ENCODE measurements around the gene KANK4. TPM values are rescaled to one million over a fixed set of nuclear protein-coding genes. Genes with fewer than 3 reads are reported as not detected.

The KANK4 gene
- total and polyA plus RNA-seq, 2 of the 4 experiments (the other 2 are of a cell fraction) = not detected

DNA sequence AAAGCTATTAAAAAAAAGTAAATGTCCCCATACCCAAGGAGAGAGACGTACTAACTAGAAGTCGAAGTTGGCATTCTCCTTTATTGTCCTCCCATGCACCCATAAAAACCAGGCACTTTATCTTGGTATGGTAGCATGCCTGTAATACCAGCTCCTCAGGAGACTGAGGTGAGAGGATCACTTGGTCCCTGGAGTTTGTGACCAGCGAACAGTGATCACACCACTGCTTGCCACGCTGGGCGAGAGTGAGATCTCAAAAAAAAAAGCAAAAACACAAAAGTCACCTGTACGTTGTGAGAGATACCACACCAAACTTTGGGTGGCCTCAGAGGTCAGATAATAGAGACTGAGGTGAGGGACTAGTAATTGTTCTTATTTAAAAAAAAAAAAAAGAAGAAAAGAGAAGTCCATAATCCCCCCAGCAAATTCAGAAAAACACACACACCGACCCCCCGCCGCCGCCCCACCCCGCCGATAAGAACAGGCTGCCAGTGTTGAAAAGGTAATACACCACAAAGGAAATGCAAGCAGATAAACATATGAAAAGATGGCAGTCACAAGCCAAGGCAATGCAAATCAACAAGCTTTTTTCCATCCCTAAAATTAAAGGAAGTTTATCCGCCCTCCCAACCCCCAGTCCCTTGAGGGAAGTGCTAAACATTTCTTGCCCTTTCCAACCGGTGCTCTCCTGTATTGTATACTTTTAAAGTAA, 121.0 kb downstream of the KANK4 start:
- intact Hi-C loops (cut with micrococcal nuclease) = no loop called here
- H2BK120ac ChIP-seq (ENCODE audit: low read depth, low read length) = no peak overlapping the region
- no peaks in the 10 kb centered on the region for H3K79me1 ChIP-seq (ENCODE audit: low read depth in 1 of 2, low read length in 2 of 2)
- no peak overlapping the region for H3K23ac ChIP-seq (ENCODE audit: low read depth, low read length)
- no peaks in the 10 kb centered on the region; the same call in 1 of the 2 replicates for H3K27me3 ChIP-seq (ENCODE audit: control insufficient read depth, insufficient read depth, low read length)
- H3K9me3 ChIP-seq (ENCODE audit: control insufficient read depth, insufficient read depth, low read length) = peaks cover 3% of the 10 kb centered on the region
- H3K9ac ChIP-seq (ENCODE audit: low read depth, low read length) = no peak overlapping the region
- no peak overlapping the region for H2BK15ac ChIP-seq (ENCODE audit: low read depth, low read length)
- no peak overlapping the region for H4K5ac ChIP-seq (ENCODE audit: low read depth, low read length)
- no peak overlapping the region for H3K4me2 ChIP-seq (ENCODE audit: low read depth, low read length)
- no peak overlapping the region for H3K18ac ChIP-seq (ENCODE audit: low read depth, low read length)
- H2AK9ac ChIP-seq (replicated peaks; ENCODE audit: low read depth, low read length, poor library complexity) = no peak overlapping the region
- H3K4me1 ChIP-seq (ENCODE audit: control insufficient read depth, insufficient read depth, low read length) = no peaks in the 10 kb centered on the region
- H3K56ac ChIP-seq (ENCODE audit: extremely low read depth, insufficient read depth, low read length) = no peak overlapping the region
- in situ Hi-C loops (cut with MboI; ENCODE audit: low sequenced_read_pairs) = loop anchor here (25.0 kb wide), 1 partner anchor 539 kb away; no protein-coding TSS in a partner anchor
- no peak for ATAC-seq (ENCODE audit: low read depth)
- no peaks in the 10 kb centered on the region for H3K9me1 ChIP-seq (ENCODE audit: insufficient read depth, low read length)
- no peak overlapping the region for H2AFZ ChIP-seq (replicated peaks; ENCODE audit: low read length, poor library complexity)
- whole genome bisulfite sequencing, 2 experiments (ENCODE audit: extremely low coverage in 2 of 2, insufficient read length in 1 of 2) = no CpG with 5 or more reads among the region's 14 CpGs
- H4K8ac ChIP-seq (ENCODE audit: low read depth in 2 of 2, low read length in 2 of 2) = no peak overlapping the region
- DNase-seq = no peak
- dilution Hi-C loops (cut with HindIII; ENCODE audit: low sequenced_read_pairs, unreplicated experiment) = no loop called here
- no peaks in the 10 kb centered on the region for H3K36me3 ChIP-seq (ENCODE audit: control insufficient read depth, insufficient read depth, low read length)
- no peak overlapping the region for H2BK5ac ChIP-seq (ENCODE audit: low read depth, low read length, poor library complexity, severe bottlenecking)
- no peak overlapping the region for H2AK5ac ChIP-seq (ENCODE audit: low read depth, low read length)
- CTCF ChIA-PET = interaction anchor here (0.5 kb wide), 1 partner anchor 54 kb away, joined by 3 read pairs; no protein-coding TSS in a partner anchor
- no peak overlapping the region for H3K27ac ChIP-seq (ENCODE audit: insufficient read depth, low read length)
- TF ChIP-seq MXI1 (IDR thresholded peaks at IDR 0.05; ENCODE audit: borderline replicate concordance, low read depth, low read length) = no peak
- no peak for TF ChIP-seq RAD21 (IDR thresholded peaks at IDR 0.05; ENCODE audit: low read length)
- TF ChIP-seq, protein P1, sequence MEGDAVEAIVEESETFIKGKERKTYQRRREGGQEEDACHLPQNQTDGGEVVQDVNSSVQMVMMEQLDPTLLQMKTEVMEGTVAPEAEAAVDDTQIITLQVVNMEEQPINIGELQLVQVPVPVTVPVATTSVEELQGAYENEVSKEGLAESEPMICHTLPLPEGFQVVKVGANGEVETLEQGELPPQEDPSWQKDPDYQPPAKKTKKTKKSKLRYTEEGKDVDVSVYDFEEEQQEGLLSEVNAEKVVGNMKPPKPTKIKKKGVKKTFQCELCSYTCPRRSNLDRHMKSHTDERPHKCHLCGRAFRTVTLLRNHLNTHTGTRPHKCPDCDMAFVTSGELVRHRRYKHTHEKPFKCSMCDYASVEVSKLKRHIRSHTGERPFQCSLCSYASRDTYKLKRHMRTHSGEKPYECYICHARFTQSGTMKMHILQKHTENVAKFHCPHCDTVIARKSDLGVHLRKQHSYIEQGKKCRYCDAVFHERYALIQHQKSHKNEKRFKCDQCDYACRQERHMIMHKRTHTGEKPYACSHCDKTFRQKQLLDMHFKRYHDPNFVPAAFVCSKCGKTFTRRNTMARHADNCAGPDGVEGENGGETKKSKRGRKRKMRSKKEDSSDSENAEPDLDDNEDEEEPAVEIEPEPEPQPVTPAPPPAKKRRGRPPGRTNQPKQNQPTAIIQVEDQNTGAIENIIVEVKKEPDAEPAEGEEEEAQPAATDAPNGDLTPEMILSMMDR (conservative IDR thresholded peaks at IDR 0.05; ENCODE audit: low read depth, low read length) = no peak
- TF ChIP-seq BHLHE40 (IDR thresholded peaks at IDR 0.05; ENCODE audit: low read depth, low read length) = no peak
- no peak for TF ChIP-seq NFE2L2 (IDR thresholded peaks at IDR 0.05; ENCODE audit: low read depth, low read length)
- no peak for TF ChIP-seq FOS (IDR thresholded peaks at IDR 0.05; ENCODE audit: low read depth, low read length)
- TF ChIP-seq, protein P2, sequence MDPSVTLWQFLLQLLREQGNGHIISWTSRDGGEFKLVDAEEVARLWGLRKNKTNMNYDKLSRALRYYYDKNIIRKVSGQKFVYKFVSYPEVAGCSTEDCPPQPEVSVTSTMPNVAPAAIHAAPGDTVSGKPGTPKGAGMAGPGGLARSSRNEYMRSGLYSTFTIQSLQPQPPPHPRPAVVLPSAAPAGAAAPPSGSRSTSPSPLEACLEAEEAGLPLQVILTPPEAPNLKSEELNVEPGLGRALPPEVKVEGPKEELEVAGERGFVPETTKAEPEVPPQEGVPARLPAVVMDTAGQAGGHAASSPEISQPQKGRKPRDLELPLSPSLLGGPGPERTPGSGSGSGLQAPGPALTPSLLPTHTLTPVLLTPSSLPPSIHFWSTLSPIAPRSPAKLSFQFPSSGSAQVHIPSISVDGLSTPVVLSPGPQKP (IDR thresholded peaks at IDR 0.05; ENCODE audit: borderline replicate concordance, low read depth, low read length) = no peak
- no peak overlapping the region for H3K4ac ChIP-seq (ENCODE audit: low read depth, low read length)
- no peaks in the 10 kb centered on the region for H4K20me1 ChIP-seq (ENCODE audit: insufficient read depth, low read length)
- H3K4me3 ChIP-seq (ENCODE audit: insufficient read depth, low read depth, low read length) = no peak overlapping the region
- no peak overlapping the region for H4K91ac ChIP-seq (ENCODE audit: insufficient read depth, low read depth, low read length)
- H2BK20ac ChIP-seq (ENCODE audit: low read depth, low read length) = no peak overlapping the region
- POLR2A ChIA-PET (ENCODE audit: unreplicated experiment) = no interaction called here
- no peak overlapping the region for H3K14ac ChIP-seq (replicated peaks; ENCODE audit: low read depth, low read length)
- no TSS peak for BruUV-seq (replicated peaks)

Data from IMR-90 (cell line).